Stimulated activated CD4-positive, alpha-beta T cell treated with anti-CD3 and anti-CD28 coated beads, Interleukin-1b, Interleukin-23, amount 100 ng/mL, for 24 hours (primary cell): ENCODE measurements around the gene MTMR4.
"Not testable (repeated sequence)": the region's sequence is repeated elsewhere in the genome, so short reads cannot be mapped to it uniquely, and the experiment has no call there.

ENCODE experiments used
- DNase-seq, 4 experiments: peaks; one replicate each; pipeline ENCODE4 v3.0.0-alpha.2; 2020; ENCODE audit warnings: low read depth in 4 of 4, low spot score in 1 of 4

MTMR4 gene

GRCh38 chr17:58513965-58514769 lies at the start of gene MTMR4:
Gene MTMR4, minus strand, starts transcription at chr17:58514638. Its CDS starts 231 bp downstream, at chr17:58514407.
- peak; percentile 26 to 73 (median 64) for DNase-seq

GRCh38 chr17:58560511-58560910 lies 46.1 kb upstream of the MTMR4 start:
- no peak for DNase-seq

- DNase-seq: no peak
Measured at GRCh38 chr17:58557981-58558380, 43.5 kb upstream of the MTMR4 start.

GRCh38 chr17:58556833-58557250 lies 42.4 kb upstream of the MTMR4 start:
- no peak for DNase-seq

- not testable (repeated sequence) for DNase-seq
Measured at GRCh38 chr17:58555109-58555508, 40.7 kb upstream of the MTMR4 start.

- DNase-seq: no peak
Measured at GRCh38 chr17:58541249-58541648, 26.8 kb upstream of the MTMR4 start.

- no peak for DNase-seq
Measured at GRCh38 chr17:58539698-58540097, 25.3 kb upstream of the MTMR4 start.

GRCh38 chr17:58538811-58539409 lies 24.5 kb upstream of the MTMR4 start:
- DNase-seq: no peak

GRCh38 chr17:58537266-58537665 lies 22.8 kb upstream of the MTMR4 start:
- no peak for DNase-seq

GRCh38 chr17:58536542-58536941 lies 22.1 kb upstream of the MTMR4 start:
- no peak for DNase-seq

GRCh38 chr17:58535431-58535830 lies 21.0 kb upstream of the MTMR4 start:
- no peak for DNase-seq

GRCh38 chr17:58534901-58535421 lies 20.5 kb upstream of the MTMR4 start:
- no peak for DNase-seq

GRCh38 chr17:58534331-58534730 lies 19.9 kb upstream of the MTMR4 start:
- DNase-seq: no peak

- DNase-seq: no peak
Measured at GRCh38 chr17:58533616-58534188, 19.3 kb upstream of the MTMR4 start.

GRCh38 chr17:58532555-58532951 lies 18.1 kb upstream of the MTMR4 start:
- DNase-seq: no peak

- peak in 2 of 4 experiments; percentile 36 to 42 for DNase-seq
Measured at GRCh38 chr17:58531661-58532554, 17.5 kb upstream of the MTMR4 start.

- no peak for DNase-seq
Measured at GRCh38 chr17:58531122-58531521, 16.7 kb upstream of the MTMR4 start.

- no peak for DNase-seq
Measured at GRCh38 chr17:58530655-58531054, 16.2 kb upstream of the MTMR4 start.

- no peak for DNase-seq
Measured at GRCh38 chr17:58529275-58529674, 14.8 kb upstream of the MTMR4 start.

GRCh38 chr17:58528443-58528842 lies 14.0 kb upstream of the MTMR4 start:
- no peak for DNase-seq

GRCh38 chr17:58527949-58528348 lies 13.5 kb upstream of the MTMR4 start:
- no peak for DNase-seq
